ENCODE data around the gene HNRNPUL2.
"Not testable (repeated sequence)": the region's sequence is repeated elsewhere in the genome, so short reads cannot be mapped to it uniquely, and the experiment has no call there.

DNA sequence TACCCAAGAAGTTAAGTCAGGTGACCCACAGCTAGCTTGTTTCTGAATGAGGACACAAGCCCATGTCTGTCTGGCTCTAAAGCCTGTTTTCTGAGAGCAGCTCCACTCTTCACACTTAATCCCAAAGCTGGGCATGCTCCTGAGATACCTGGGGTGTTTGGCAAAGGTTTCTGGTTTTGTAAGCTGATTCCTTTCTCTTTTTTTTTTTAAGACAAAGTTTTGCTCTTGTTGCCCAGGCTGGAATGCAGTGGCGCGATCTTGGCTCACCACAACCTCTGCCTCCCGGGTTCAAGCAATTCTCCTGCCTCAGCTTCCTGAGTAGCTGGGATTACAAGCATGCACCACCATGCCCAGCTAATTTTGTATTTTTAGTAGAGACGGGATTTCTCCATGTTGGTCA, 33.6 kb downstream of the HNRNPUL2 start:
- TF ChIP-seq, protein P1, sequence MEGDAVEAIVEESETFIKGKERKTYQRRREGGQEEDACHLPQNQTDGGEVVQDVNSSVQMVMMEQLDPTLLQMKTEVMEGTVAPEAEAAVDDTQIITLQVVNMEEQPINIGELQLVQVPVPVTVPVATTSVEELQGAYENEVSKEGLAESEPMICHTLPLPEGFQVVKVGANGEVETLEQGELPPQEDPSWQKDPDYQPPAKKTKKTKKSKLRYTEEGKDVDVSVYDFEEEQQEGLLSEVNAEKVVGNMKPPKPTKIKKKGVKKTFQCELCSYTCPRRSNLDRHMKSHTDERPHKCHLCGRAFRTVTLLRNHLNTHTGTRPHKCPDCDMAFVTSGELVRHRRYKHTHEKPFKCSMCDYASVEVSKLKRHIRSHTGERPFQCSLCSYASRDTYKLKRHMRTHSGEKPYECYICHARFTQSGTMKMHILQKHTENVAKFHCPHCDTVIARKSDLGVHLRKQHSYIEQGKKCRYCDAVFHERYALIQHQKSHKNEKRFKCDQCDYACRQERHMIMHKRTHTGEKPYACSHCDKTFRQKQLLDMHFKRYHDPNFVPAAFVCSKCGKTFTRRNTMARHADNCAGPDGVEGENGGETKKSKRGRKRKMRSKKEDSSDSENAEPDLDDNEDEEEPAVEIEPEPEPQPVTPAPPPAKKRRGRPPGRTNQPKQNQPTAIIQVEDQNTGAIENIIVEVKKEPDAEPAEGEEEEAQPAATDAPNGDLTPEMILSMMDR (conservative IDR thresholded peaks at IDR 0.05 in 1 of 2, IDR thresholded peaks at IDR 0.05 in 1 of 2; ENCODE audit: extremely low read depth in 1 of 2, insufficient read depth in 1 of 2, low read depth in 1 of 2, low read length in 2 of 2): not testable (repeated sequence)
- TF ChIP-seq EZH2 (IDR thresholded peaks at IDR 0.05; ENCODE audit: borderline replicate concordance, low read length): not testable (repeated sequence)

All from mammary epithelial cell (primary cell).